GM18499 (cell line): ENCODE measurements around the gene KRTAP1-3.
"Not testable (repeated sequence)": the region's sequence is repeated elsewhere in the genome, so short reads cannot be mapped to it uniquely, and the experiment has no call there.

Experiments
- ATAC-seq: cut with Tn5 transposase; IDR thresholded peaks from one replicate; pipeline ENCODE4 v1.9.1; 2021; ENCODE audit warnings: moderate number of reproducible peaks; ENCODE audit not compliant: insufficient read depth, unreplicated experiment

KRTAP1-3 gene

GRCh38 chr17:41013181-41013580 lies 21.5 kb downstream of the KRTAP1-3 start:
- no peak for ATAC-seq

GRCh38 chr17:41012326-41013120 lies 22.2 kb downstream of the KRTAP1-3 start:
- no peak for ATAC-seq

- ATAC-seq = no peak
Measured at GRCh38 chr17:41010441-41010840, 24.2 kb downstream of the KRTAP1-3 start.

GRCh38 chr17:41009936-41010335 lies 24.7 kb downstream of the KRTAP1-3 start:
- no peak for ATAC-seq

GRCh38 chr17:41009301-41009760 lies 25.3 kb downstream of the KRTAP1-3 start:
- ATAC-seq = no peak

GRCh38 chr17:41008811-41009210 lies 25.9 kb downstream of the KRTAP1-3 start, which contains the start of gene KRTAP3-1:
TSS of gene KRTAP3-1 (minus strand) at chr17:41009128. CDS start at chr17:41009074, 54 bp downstream.
- ATAC-seq = no peak

- no peak for ATAC-seq
Measured at GRCh38 chr17:41004397-41004796, 30.3 kb downstream of the KRTAP1-3 start.

GRCh38 chr17:41003926-41004325 lies 30.7 kb downstream of the KRTAP1-3 start:
- ATAC-seq = no peak

GRCh38 chr17:41002814-41003213 lies 31.9 kb downstream of the KRTAP1-3 start:
- no peak for ATAC-seq

GRCh38 chr17:41001795-41002194 lies 32.9 kb downstream of the KRTAP1-3 start:
- no peak for ATAC-seq

GRCh38 chr17:40999563-40999962 lies 35.1 kb downstream of the KRTAP1-3 start, which contains the start of gene KRTAP3-2:
TSS of gene KRTAP3-2 (minus strand) at chr17:40999906. CDS start at chr17:40999853, 53 bp downstream.
- ATAC-seq = not testable (repeated sequence)

- ATAC-seq = no peak
Measured at GRCh38 chr17:40997361-40997760, 37.3 kb downstream of the KRTAP1-3 start.

GRCh38 chr17:40996829-40997228 lies 37.8 kb downstream of the KRTAP1-3 start:
- no peak for ATAC-seq

GRCh38 chr17:40995116-40995515 lies 39.6 kb downstream of the KRTAP1-3 start:
- no peak for ATAC-seq

GRCh38 chr17:40993839-40994238 lies 40.8 kb downstream of the KRTAP1-3 start, which contains the start of gene KRTAP3-3:
TSS of gene KRTAP3-3 (minus strand) at chr17:40994164. CDS start at chr17:40994097, 67 bp downstream.
- ATAC-seq = no peak

- ATAC-seq = no peak
Measured at GRCh38 chr17:40993084-40993483, 41.6 kb downstream of the KRTAP1-3 start.

- ATAC-seq = no peak
Measured at GRCh38 chr17:40992666-40993065, 42.0 kb downstream of the KRTAP1-3 start.

GRCh38 chr17:40986920-40987319 lies 47.8 kb downstream of the KRTAP1-3 start:
- no peak for ATAC-seq

GRCh38 chr17:40984226-40984625 lies 50.4 kb downstream of the KRTAP1-3 start, which contains the start of gene KRT40:
TSS of gene KRT40 (minus strand) at chr17:40984326. CDS start at chr17:40984273, 53 bp downstream.
- ATAC-seq = no peak
